OCI-LY3 (cell line): ENCODE data around the gene HBA2.
"Not testable (repeated sequence)": the region's sequence is repeated elsewhere in the genome, so short reads cannot be mapped to it uniquely, and the experiment has no call there.

ENCODE experiments used
- EZH2phosphoT487 ChIP-seq: fragments of 200-600 bp; shearing (Covaris generic); IDR thresholded peaks from 2 replicates; pipeline ENCODE4 v1.6.1; 2018; ENCODE audit warnings: antibody characterized with exemption, mixed run types, low read depth
- TF ChIP-seq, protein P1 (sequence below): fragments of 200-600, 300-600 bp; sonication (generic); IDR thresholded peaks from 2 replicates; pipeline ENCODE4 v1.5.1; 2014; ENCODE audit warnings: antibody characterized with exemption, low read length, low read depth

DNA sequence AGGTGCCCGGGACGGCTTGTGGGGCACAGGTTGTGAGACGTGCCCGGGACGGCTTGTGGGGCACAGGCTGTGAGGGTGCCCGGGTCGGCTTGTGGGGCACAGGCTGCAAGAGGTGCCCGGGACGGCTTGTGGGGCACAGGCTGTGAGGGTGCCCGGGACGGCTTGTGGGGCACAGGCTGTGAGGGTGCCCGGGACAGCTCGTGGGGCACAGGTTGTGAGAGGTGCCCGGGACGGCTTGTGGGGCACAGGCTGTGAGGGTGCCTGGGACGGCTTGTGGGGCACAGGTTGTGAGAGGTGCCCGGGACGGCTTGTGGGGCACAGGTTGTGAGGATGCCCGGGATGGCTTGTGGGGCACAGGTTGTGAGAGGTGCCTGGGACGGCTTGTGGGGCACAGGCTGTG is 12.4 kb upstream of the HBA2 start:
- TF ChIP-seq, protein P1, sequence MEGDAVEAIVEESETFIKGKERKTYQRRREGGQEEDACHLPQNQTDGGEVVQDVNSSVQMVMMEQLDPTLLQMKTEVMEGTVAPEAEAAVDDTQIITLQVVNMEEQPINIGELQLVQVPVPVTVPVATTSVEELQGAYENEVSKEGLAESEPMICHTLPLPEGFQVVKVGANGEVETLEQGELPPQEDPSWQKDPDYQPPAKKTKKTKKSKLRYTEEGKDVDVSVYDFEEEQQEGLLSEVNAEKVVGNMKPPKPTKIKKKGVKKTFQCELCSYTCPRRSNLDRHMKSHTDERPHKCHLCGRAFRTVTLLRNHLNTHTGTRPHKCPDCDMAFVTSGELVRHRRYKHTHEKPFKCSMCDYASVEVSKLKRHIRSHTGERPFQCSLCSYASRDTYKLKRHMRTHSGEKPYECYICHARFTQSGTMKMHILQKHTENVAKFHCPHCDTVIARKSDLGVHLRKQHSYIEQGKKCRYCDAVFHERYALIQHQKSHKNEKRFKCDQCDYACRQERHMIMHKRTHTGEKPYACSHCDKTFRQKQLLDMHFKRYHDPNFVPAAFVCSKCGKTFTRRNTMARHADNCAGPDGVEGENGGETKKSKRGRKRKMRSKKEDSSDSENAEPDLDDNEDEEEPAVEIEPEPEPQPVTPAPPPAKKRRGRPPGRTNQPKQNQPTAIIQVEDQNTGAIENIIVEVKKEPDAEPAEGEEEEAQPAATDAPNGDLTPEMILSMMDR: not testable (repeated sequence)
- TF ChIP-seq EZH2phosphoT487: not testable (repeated sequence)
